WI38 (cell line): Measurements from ENCODE around the gene DNAH8.

Source experiments
- H3K4me3 ChIP-seq: 2 replicates; pipeline ENCODE4 v1.5.1; 2011; ENCODE audit warnings: low read depth, mild to moderate bottlenecking, control low read depth, low read length
- CTCF ChIP-seq: IDR thresholded peaks from 2 replicates; pipeline ENCODE4 v1.5.1; 2012; ENCODE audit warnings: low read depth, mild to moderate bottlenecking, control low read depth, low read length

DNAH8 gene

GRCh38 chr6:39060467-39061160 is 345.5 kb downstream of the DNAH8 start:
- H3K4me3 ChIP-seq, result no peak overlapping the region
- no peak for TF ChIP-seq CTCF

- TF ChIP-seq CTCF, result no peak
- no peak overlapping the region for H3K4me3 ChIP-seq
Measured at GRCh38 chr6:39061182-39061581, 346.1 kb downstream of the DNAH8 start.

- no peak for TF ChIP-seq CTCF
- H3K4me3 ChIP-seq, result no peak overlapping the region
Measured at GRCh38 chr6:39061588-39061987, 346.5 kb downstream of the DNAH8 start.

GRCh38 chr6:39062014-39062740 is 347.1 kb downstream of the DNAH8 start:
- no peak overlapping the region for H3K4me3 ChIP-seq
- no peak for TF ChIP-seq CTCF

- no peak for TF ChIP-seq CTCF
- H3K4me3 ChIP-seq, result no peak overlapping the region
Measured at GRCh38 chr6:39063526-39063925, 348.4 kb downstream of the DNAH8 start.

- TF ChIP-seq CTCF, result no peak
- no peak overlapping the region for H3K4me3 ChIP-seq
Measured at GRCh38 chr6:39065561-39065960, 350.4 kb downstream of the DNAH8 start.

- TF ChIP-seq CTCF, result no peak
- H3K4me3 ChIP-seq, result no peak overlapping the region
Measured at GRCh38 chr6:39068391-39068790, 353.3 kb downstream of the DNAH8 start.
